HG02588 (cell line): Measurements from ENCODE around the gene TMEM178B.
"Not testable (repeated sequence)": the region's sequence is repeated elsewhere in the genome, so short reads cannot be mapped to it uniquely, and the experiment has no call there.

Experiments
- ATAC-seq: cut with Tn5 transposase; IDR thresholded peaks from one replicate; pipeline ENCODE4 v1.9.1; 2021; ENCODE audit warnings: mild to moderate bottlenecking, moderate library complexity; ENCODE audit not compliant: unreplicated experiment

The TMEM178B gene

DNA sequence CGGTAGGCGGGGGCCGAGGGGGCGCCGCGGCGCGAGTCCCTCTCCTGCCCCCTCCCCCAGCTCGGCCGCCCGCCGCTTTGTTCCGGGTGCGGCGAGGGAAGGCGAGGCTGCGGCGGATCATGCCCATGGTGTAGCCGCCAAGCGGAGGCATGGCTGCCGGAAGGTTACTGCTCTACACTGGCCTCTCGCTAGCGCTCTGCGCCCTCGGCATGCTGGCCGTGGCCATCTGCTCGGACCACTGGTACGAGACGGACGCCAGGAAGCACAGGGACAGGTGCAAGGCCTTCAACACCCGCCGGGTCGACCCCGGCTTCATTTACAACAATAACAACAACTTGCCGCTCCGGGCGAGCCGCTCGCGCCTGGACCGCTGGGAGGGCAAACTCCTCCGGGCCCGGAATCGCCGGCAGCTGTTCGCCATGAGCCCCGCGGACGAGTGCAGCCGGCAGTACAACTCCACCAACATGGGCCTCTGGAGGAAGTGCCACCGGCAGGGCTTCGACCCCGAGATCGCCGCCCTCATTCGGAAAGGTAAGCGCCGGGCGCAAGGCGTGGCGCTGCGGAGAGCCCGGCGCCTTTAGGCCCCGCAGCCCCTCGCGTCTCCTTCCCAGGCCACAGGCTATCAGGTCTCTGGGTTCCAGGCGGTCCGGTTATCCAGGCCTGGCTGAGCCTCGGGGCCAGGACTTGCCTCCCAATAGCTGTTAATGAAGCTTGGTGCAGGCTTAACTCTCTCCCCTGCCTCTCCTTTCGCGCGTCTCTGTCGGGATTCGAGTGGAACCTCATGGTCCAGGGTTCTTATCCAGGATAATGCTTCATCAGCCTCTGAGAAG, 513 bp downstream of the TMEM178B start:
- ATAC-seq: no peak

DNA sequence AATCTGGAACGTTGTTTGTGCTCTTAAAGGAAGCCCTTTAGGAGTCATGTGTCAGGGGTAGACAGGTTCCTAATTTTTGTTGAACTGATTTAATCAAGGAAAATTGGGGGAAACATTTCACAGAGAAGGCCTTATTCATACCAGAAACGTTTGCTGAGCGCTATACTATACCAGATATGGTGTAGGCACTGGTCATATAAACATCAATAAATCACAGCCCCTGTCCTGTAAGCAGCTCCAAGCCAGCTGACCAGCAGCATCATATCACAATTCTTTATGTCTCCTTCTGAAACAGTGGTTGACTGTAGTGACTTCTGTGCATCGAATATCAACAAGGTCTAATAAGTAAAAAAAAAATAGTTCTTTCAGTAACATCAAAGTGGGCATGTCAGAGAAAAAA, 1.1 kb downstream of the TMEM178B start:
- ATAC-seq: no peak

DNA sequence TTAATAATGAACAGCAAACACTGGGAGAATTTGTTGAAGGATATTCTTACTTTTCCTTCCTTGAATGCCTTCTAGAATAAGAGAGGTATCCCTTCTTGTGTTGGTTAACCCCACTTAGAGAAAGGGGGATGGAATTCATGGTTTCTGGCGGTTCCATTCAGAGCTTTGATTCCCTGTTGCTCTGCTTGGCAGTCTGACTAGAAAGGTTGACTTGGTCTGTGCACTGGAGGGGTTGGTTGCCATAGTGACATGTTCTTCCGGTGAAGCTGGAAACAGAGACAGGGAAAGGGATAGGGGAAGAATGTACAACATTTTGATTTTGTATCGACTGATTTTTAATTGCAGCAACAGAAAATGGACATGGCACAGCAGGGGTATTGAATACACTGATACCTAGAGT, 2.5 kb downstream of the TMEM178B start:
- no peak for ATAC-seq

DNA sequence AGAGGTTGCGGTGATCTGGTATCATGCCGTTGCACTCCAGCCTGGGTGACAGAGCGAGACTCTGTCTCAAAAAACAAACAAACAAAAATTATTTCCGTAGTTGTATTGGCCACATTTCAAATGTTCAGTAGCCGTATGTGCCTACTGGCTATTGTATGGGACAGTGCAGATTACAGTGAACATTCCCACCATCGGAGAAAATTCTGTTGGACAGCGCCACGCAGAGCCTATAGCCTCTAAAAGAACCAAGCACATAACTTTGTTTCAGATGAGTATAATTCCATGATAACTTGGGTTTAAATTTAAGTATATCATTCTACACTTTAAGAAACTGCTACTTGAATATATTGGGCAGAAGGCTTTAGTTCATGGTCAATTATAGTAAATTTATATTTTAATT, 5.4 kb downstream of the TMEM178B start:
- no peak for ATAC-seq

DNA sequence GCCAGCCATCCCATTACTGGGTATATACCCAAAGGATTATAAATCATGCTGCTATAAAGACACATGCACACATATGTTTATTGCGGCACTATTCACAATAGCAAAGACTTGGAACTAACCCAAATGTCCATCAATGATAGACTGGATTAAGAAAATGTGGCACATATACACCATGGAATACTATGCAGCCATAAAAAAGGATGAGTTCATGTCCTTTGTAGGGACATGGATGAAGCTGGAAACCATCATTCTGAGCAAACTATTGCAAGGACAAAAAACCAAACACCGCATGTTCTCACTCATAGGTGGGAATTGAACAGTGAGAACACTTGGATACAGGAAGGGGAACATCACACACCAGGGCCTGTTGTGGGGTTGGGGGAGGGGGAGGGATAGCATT, 15.6 kb downstream of the TMEM178B start:
- not testable (repeated sequence) for ATAC-seq

DNA sequence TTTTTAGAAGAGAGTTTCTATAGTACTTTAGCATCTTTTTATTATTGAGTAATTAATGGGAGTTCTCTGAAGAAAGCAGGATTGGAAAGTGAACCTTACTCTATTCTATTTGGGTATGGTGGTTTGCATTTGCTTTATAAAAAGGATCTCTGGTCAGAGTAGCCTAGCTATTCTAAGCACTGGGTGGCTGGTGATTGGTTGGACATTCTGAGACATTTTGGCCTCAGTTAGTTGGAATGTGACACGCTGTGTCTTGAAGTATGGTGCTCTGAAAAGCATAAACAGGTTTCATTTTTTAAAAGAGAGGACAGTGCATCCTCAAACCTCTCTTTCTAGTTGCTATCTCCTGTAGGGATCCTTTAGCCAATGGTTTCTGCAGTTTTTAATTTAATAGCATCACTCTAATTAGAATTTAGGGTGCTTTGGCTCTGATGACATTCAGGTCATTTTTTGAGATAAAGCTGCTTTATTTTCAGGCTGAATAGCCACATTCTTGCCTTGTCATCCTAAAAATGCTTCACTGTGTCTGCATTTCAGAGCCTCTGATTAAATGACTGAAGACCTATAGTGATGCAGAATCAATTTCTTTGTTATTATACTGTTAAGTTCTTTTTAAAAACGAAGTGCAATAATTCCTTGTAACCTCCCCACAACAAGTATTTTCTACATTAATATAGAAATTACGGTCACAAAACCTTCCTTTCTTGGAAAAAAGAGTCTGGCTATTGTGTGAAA, 20.6 kb downstream of the TMEM178B start:
- ATAC-seq: no peak

DNA sequence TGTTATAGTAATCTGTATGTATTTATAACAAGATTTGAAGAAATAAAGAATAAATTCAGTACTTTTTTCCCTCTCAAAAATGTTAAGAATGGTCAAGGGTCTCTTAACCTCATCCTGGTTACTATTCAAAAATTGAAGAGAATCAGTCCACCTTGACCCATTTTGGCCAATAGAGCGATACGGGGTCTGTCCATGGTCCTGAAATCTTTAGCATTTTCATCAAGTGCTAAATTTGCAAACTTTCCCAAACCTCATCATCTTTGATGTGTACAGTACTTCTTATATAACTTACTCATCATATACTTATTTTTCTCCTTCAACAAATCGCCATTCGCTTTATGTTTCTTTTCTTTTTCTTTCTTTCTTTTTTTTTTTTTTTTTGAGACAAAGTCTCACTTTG, 23.6 kb downstream of the TMEM178B start:
- ATAC-seq: no peak

DNA sequence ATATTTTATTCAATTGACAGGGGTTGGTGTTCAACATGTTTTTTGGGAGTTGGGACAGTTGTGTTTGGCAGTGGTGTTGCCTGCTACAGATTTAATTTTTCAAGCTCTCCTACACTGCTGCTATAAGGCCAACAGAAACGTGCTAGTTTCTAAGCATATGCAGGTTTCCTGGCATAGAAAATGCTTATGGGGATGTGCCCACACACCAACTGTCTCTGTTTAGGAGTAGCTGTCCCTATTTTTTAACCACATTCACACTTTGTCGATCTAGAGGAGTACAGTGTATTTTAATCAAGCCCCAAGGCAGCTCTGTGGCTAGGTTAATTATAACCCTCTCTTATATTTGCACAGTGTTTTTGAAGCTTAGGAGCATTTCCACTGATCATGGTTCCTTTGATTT, 28.6 kb downstream of the TMEM178B start:
- ATAC-seq: no peak

DNA sequence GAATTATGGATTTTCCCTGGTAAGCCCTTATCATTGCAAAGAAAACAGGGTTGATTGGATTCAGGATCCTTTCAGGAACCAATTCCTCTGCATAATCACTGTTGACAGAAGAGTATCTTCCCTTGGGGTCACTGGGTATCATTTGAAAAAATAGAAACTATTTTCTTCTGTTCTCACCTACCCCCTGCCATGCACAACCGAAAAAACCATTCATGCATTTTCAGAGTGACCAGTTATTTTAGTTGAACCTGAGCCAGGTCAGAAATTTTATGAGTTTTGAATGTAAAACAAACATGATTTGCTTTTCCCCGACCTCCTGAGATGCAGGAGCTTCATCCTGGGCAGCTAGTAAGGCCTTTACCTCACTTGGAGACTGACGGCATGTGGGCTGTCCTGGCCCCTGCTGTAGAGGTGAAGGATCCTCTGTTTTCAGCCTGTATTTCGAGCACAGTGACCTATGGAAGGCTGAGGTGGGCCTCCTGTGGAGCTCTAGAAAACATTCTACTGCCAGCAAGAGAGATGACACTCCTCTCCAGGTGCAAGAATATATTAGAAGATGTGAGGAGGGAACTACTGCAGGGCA, 30.1 kb downstream of the TMEM178B start:
- ATAC-seq: no peak

DNA sequence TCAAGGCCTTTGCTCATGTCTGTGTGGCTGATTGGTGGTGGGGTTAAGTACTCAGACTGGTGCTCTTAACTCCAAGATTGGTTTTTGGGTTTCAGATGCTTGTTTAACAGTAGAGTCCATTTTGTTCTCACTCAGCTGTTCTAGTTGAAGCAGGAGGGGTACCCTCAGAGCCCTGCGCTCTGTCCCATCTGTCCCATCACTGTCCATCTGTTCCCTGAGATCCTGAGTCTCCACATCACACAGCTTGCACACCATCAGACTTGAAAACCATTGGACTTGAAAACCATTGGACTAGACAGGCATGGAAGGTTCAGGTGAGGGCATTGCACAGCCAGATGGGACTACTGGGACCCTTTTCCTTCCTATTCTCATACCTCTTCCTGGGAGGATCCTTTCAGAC, 39.3 kb downstream of the TMEM178B start:
- no peak for ATAC-seq

DNA sequence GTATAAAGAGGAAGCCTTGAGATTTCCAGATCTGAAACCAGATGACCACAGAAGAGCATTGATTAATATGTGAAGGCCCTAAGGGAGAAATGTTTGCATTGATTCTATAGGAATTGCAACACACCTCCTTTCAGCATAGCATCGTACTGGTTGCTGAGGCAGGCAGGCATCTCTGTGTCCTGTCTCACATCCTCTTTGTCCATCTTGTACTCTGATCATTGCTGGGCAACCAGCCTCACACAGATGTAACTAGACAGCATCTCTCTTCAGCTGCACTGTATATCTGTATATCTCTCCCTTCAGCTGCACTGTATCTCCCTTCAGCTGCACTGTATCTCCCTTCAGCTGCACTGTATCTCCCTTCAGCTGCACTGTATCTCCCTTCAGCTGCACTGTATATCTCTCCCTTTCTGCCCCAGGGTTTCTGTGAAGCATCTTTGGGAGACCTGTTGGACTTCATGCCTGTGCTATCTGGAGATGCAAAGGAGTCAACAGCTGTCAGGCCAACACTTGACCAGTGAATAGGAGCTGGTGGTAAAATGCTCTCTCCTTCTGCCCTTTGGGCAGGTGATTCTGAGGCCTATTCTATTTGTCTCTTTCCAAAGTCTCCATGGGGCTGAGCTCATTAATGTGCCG, 40.3 kb downstream of the TMEM178B start:
- no peak for ATAC-seq

DNA sequence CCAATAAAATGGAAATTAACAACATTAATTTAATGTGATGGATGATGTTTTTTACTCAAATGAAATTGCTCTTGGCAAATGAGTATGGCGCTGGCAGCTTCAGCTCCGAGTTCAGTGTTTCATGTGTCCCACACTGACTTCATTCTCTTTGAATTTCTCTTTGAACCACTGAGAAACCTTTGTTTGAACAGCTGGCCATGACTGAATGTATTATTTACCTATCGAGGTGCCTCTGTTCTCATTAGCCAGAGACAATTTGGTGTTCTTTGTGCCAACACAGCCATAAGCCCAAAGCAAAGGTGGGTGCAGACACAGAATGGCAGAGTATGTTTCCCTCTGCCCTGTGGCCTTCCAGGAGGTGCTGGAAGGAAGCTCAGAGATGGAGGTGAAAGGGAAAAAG, 42.1 kb downstream of the TMEM178B start:
- no peak for ATAC-seq

DNA sequence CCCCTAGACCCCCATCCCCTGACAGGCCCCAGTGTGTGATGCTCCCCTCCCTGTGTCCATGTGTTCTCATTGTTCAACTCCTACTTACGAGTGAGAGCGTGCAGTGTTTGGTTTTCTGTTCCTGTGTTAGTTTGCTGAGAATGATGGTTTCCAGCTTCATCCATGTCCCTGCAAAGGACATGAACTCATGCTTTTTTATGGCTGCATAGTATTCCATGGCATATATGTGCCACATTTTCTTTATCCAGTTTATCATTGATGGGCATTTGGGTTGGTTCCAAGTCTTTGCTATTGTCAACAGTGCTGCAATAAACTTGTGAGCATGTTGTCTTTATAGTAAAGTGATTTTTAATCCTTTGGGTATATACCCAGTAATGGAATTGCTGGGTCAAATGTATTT, 42.8 kb downstream of the TMEM178B start:
- ATAC-seq: not testable (repeated sequence)

DNA sequence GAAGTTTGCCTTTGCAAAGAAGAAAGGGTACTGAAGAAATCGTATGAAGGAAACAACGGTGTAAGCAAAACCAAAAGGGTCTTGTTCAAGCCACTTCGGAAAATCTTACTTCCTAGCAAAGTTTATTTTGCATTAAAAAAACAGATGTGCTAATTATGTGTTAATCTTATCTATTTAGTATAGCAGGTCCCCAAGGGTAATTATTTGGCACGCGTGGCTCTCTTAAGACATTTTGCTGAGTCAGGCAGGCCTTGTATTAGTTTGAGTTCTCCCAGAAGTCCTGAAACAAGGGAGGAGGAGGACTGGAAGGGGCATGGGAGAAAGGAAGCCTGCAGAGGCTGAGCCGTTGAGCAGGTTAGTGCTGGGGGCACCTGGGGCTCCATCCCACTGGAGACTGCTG, 44.9 kb downstream of the TMEM178B start:
- ATAC-seq: no peak

DNA sequence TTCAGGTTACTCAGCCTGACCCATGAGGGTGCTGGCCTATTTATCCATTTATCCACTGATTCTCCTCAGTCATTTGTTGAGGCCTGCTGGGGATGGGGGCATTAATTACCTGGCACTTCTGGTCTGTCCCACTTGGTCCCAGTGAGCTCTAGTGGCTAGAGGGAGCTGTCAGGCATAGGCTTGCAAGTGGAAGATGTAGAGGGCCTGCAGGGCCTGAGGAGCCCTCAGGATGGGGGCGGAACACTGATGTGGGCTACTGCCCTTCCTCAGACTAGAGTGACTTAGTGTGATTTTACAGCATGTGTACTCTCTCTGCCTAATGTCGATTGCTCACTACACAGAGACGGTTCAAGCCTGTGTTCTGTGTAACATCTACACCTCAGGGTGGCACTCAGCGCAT, 45.3 kb downstream of the TMEM178B start:
- ATAC-seq: no peak

DNA sequence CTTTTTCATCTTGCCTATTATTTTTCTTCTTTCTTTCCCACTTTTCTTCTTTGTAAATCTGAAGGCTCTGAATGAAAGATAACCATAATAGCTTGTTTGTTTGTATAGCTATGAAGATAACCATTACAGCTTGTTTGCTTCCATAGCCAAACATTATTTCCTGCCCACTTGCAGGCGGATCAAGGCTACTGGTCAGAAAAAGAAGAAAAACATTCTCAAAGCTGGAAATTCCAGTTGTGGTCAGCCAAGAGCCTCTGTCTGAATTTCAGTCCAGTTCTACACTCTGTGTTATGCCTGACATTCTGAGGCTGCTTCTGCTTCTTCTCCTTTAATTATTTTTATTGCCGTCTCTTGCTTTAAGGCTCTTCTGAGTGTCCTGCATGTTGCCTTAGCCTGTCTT, 48.9 kb downstream of the TMEM178B start:
- no peak for ATAC-seq

DNA sequence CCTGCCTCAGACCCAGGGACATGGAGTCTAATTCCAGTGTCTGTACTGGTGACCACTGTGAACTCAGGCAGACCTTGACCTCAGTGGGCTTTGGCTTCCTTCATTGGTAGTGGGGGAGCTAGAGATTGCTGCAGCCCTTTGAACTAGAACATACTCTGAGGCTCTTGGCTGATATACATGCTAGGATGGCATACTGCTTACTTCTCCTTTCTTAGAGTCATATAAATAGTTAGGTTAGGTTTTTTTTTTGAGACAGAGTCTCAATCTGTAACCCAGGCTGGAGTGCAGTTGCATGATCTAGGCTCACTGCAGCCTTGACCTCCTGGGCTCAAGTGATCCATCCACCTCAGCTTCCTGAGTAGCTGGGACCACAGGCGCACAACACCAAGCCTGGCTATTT, 49.7 kb downstream of the TMEM178B start:
- no peak for ATAC-seq

DNA sequence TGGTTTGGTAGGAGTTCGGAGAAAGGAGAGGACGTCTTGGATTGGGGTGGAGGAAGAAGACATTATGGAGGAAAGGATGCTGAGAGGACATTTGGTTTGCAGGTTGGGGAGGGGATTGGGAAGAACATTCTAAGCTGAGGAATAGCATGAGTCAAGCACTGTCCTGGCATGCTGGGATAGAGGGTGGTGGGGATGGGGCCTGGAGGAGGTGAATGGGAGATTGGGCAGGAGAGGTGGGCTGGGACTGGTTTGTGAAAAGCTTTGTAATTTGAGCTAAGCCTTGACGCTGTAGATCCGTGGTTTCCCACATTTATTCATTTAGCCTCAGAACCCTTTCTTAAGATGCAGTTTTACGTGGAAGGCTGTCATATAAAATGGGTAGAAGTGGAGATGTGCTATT, 52.2 kb downstream of the TMEM178B start:
- no peak for ATAC-seq

DNA sequence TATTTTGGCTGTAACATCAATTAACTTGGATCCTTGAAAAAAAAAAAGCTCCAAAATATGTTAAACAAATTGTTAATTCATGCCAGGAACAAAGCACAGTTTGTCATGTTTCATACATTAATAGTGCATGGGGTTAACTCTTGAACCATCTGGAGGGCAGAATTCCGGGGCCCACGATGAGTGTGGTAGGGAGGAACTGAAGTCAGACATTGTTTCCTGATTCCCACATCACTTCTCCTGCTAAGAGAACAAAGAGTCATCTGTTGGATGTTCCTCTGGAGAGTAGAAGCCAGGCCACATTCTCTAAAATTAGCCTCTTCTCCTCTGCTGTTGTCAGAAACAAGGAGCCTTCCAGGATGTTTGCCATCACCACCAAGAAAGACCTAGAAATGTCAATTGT, 54.6 kb downstream of the TMEM178B start:
- no peak for ATAC-seq

DNA sequence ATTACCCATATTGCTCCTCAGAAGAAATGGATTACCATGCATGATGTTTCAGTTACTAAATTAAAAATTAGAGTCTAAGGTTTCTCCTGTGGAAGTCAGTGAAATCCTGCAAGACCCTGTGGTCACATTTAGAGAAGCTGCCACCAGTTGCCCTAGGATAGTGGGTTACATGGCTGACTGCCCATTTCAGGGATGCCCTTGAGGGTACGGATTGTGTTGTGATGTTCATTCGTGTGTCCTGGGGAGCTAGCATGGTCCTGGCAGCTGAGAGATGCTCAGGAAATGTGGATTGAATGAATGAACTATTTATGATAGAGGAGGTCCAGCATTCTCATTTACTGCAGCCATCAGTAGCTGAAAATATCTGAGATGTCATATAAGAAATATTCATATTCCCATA, 55.1 kb downstream of the TMEM178B start:
- no peak for ATAC-seq

DNA sequence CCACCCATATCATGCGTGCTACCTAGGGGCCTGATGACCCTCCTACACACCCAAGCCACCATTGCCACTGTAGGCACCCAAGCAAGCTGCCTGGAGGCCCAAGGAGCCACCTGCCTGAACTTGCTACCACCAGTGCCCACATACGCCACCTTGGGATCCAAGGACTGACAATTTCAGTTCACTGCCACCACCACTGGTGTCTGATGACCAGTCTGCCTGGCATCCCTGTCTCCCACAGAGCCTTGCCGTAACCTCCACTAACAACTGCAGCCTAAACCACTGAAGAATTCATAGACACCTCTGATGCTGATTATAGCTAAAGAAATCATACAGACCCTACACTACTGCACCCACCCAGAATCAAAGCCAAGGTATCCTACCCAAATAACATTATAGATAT, 58.8 kb downstream of the TMEM178B start:
- ATAC-seq: no peak

DNA sequence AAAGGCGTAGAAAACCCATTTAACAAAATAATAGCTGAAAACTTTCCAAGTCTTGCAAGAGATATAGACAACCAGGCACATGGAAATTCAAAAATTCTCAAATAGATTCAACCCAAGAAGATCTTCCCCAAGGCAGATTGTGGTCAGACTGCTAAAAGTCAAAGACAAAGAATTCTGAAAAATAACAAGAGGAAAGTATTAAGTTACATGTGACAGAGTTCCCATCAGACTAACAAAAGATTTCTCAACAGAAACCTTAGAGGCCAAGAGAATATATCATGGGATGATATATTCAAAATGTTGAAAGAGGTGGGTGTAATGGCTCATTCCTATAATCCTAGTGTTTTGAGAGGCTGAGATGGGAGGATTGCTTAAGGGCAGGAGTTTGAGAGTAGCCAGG, 59.8 kb downstream of the TMEM178B start:
- ATAC-seq: no peak
